GM19372 (cell line): ENCODE data around the gene FLRT3.

ENCODE experiments used
- ATAC-seq: cut with Tn5 transposase; IDR thresholded peaks from one replicate; pipeline ENCODE4 v1.9.1; 2021; ENCODE audit warnings: mild to moderate bottlenecking, low read depth, moderate library complexity; ENCODE audit not compliant: unreplicated experiment

Gene FLRT3

GRCh38 chr20:14337400-14338171 is at the start of gene FLRT3:
FLRT3 (minus strand) TSS chr20:14337612; CDS start chr20:14327506, 10,106 bp downstream.
- peak; percentile 98 for ATAC-seq

DNA sequence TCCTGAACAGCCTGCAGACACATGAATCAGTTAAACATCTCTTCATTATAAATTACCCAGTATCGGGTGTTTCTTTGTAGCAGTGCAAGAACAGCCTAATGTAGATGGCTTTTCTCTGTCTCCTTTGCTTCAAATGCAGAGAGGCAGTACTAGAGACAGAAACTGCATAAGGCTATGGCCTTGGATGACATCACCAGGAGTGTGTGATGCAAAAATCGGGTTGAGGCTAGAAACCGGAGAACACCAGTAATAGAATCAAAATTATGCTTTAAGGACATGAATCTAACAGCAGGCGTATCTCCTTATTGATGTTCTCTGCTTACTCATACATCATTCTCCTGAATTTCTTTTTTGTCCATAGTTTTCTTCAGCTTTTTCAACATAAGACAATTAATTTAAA is 49.3 kb upstream of the FLRT3 start:
- no peak for ATAC-seq

DNA sequence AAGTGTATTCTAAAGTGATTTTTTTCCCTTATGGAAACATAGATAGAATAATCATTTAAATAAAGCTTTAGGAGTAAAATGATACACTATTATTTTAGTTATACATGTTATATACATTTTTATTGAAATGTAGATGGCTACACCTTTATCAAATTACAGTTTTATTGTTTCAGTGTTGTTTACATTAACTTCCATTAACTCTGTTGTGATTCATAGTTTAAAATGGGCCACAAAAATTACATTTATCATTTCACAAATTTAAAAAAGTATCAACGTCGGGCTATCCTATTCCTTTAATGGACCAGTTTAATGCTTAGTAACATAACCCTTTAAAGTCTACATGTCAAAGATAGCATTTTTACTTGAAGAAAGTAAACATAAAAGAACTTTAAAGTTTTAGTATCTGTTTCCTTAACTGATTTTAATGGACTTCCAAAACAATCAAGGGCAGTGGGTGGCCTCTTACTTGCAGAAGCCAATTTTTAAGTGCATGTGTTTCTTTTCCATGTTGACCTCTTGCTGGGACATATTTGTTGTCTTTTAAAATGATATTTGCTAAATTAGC is 47.8 kb upstream of the FLRT3 start:
- no peak for ATAC-seq

DNA sequence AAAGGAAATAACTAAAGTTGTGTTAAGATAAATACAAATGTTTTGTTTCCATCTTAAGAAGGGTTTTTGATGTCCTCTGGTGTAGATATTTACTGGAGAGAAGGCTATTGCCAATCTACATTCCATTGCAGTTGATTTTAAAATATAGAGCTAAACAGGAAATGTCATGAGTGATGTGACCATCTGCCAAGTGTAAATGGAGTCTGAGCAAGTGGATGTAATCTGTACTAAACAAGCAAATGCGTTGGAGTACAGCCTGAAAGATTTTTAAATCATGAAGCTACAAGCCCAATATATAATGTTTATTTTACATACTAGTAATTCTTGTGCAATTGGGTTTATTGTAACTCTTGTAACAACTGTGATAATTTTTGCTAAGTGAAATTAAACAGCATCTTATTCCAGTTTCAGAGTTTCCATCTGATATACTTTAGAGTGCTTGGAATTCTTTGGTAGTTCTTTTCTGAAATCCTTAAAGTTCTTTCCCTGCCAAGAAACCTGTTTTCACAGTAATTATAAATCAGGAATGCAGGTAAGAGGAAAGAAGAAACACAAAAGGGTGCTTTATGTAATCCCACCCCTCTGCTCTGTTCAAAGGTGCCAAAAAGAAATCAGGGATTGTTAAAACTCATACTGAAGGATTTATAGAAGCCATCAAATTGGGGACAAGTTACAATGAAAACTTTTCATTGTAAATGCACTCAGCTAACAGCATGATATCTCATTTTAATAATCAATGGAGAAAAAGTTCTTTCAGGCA is 47.2 kb upstream of the FLRT3 start:
- ATAC-seq = no peak

- ATAC-seq = no peak
Measured at GRCh38 chr20:14383335-14383734, 45.9 kb upstream of the FLRT3 start.

GRCh38 chr20:14378326-14378725 is 40.9 kb upstream of the FLRT3 start:
- ATAC-seq = no peak

- ATAC-seq = no peak
Measured at GRCh38 chr20:14375416-14375985, 38.1 kb upstream of the FLRT3 start.

DNA sequence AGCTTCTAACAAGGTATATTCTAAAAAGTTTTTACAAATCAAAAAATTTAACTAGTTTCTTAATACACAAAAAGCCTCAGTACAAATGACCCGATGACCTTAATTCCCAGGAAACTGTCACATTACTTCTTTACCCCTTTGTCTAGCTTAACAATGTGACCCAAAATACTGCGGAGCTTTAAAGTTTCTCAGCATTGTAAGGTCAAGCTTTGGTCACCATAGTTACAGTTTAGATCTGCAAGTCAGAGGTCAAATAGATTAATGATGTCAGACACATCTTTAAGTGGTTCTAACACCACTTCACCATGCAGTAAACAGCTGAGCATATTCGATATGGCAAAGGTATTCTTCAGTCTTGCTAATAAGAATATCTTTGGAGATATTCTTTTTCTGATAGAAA is 36.8 kb upstream of the FLRT3 start:
- no peak for ATAC-seq

GRCh38 chr20:14361509-14362345 is 24.3 kb upstream of the FLRT3 start:
- ATAC-seq = no peak

GRCh38 chr20:14360416-14360815 is 23.0 kb upstream of the FLRT3 start:
- no peak for ATAC-seq

DNA sequence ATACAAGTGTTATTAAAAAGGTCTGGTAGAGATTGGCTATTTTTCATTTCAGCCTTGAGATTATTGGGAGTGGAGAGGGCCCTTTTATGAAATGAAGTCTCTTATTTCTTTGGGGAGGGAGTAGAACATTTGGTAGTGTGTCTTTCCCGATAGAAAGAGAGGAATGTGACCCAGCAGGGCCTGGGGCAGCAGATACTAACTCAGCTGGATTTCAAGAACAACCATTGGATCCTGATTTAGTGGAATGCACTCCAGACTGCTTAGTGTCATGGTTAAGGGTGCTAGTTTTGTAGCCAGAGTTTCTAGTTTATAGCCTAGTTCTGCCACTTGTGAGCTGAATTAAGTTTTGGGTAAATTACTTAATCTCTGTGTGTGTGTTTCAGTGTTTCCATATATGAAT is 18.4 kb upstream of the FLRT3 start:
- no peak for ATAC-seq

- no peak for ATAC-seq
Measured at GRCh38 chr20:14344746-14345145, 7.3 kb upstream of the FLRT3 start.

DNA sequence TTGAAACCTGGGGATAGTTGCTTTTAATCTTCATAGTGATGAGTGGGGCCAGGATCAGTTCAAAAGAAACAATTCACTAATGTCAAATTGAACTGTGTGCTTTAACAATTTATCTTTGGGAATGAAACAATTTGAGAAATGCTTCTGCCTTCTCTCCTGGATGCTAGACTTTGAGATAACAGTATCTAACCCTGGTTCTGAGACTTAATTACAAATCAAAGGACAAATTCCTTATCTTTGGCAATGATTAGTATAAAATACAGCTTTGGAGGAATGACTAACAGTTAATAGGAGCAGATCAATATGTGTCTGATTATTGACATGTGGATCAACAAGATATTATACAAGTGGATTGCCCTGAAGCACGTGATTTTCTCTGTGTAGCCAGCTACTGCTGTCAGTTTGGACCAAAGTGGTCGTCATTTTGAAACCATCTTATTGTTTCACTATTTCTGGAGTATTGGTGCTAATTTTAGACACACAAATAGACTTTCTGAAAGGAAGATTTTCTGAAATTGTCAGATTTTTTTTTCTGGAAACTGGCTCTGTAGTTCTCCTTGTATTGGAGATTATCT is 6.2 kb upstream of the FLRT3 start:
- no peak for ATAC-seq

- ATAC-seq = no peak
Measured at GRCh38 chr20:14342918-14343317, 5.5 kb upstream of the FLRT3 start.

- ATAC-seq = no peak
Measured at GRCh38 chr20:14341801-14342200, 4.4 kb upstream of the FLRT3 start.

GRCh38 chr20:14336686-14337085 is 726 bp downstream of the FLRT3 start:
- no peak for ATAC-seq

DNA sequence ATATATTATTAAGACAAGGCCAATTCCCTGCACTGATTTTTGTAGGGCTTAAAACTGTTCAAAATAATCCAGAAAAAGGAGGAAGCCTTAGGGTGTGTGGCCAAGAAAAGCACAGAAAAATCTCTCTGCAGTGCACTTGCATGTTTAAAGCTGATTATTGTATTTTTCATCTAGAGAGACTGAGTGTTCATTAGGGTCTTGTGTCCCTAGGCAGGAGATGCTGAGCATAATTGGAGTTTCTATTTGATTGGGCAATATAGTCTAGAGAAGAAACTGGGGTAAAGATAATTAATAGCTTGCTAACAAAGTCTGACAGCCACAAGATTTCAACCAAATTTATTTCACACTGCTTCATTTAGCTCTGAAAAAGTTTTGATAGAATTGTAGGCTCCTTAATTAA is 2.4 kb downstream of the FLRT3 start:
- no peak for ATAC-seq

GRCh38 chr20:14334306-14334930 is 3.0 kb downstream of the FLRT3 start:
- ATAC-seq = no peak

DNA sequence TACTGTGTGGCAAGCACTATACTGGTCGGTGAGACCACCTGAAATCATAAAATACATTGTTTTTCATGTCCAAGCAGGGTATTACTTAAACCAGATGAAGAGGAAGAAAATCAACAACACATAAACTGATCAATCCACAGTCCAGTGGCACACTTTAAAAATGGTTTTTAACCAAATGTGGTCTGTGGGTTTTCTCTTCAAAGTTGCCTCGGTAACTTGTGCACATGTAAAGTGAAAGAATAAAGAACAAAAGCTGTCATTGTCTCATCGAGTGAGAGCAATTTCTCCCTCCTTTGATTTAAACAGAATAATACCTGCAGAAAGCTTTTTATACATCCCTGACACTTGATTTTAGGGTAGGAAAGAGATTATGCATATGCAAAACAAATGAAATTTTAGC is 3.7 kb downstream of the FLRT3 start:
- no peak for ATAC-seq

DNA sequence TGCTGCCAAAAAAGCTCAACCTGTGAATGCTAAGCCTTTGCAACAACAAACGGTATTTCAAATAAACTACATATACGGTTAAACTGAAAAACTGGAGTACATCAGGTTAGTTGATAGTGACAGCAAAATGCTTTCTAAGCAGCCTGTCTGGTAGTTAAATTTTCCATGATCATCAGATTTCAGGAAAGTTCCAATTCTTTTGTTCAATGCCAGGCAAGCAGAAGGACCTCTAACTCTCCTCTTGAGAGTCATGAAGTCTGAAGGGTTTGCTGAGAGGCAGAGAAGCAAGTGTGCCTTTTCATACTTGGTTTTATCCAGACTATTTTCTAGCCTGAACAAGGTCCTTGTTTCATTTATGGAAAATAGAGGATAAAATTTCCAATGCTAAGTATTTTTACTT is 4.5 kb downstream of the FLRT3 start:
- no peak for ATAC-seq
